Gastrocnemius medialis (tissue), 4 donors: ENCODE measurements around the gene NEK10. TPM values are rescaled to one million over a fixed set of nuclear protein-coding genes. Genes with fewer than 3 reads are reported as not detected.
A peak's percentile ranks its signal among the peaks of the same experiment; 100 is the strongest.

Experiments
- ATAC-seq, 2 donors: fragments of 150-250 bp; one replicate each; pipeline ENCODE4 v1.9.1; 2016
- DNase-seq, 2 donors: peaks; one replicate each; pipeline ENCODE4 v3.0.0-alpha.2; 2019
- H3K27ac ChIP-seq, 4 donors: fragments of 200-600 bp; sonication (generic); 1 replicate in 1 of 4; 2 replicates in 3 of 4; pipeline ENCODE4 v1.5.1; 2016 to 2018; ENCODE audit warnings: mild to moderate bottlenecking in 2 of 4, moderate library complexity in 1 of 4
- H3K27me3 ChIP-seq, 3 donors: fragments of 200-600 bp; sonication (generic) in 2 of 3; 1 replicate in 1 of 3; 2 replicates in 2 of 3; pipeline versions ENCODE4 v1.5.1 to v1.6.0; 2016 to 2019; ENCODE audit warnings: mild to moderate bottlenecking in 1 of 3, moderate library complexity in 1 of 3
- H3K36me3 ChIP-seq, 2 donors: fragments of 200-600 bp; sonication (generic) in 1 of 2; one replicate each; pipeline ENCODE4 v1.5.1; 2017 to 2018
- H3K4me1 ChIP-seq, 2 donors: fragments of 200-600 bp; sonication (generic) in 1 of 2; one replicate each; pipeline ENCODE4 v1.5.1; 2016 to 2017; ENCODE audit warnings: mild to moderate bottlenecking in 2 of 2
- H3K4me3 ChIP-seq, 4 donors: fragments of 200-600 bp; sonication (generic) in 3 of 4; 1 replicate in 1 of 4; 2 replicates in 3 of 4; pipeline ENCODE4 v1.5.1; 2016 to 2019; ENCODE audit warnings: mild to moderate bottlenecking in 2 of 4
- H3K9me3 ChIP-seq, 3 donors: fragments of 200-600 bp; sonication (generic) in 2 of 3; 1 replicate in 1 of 3; 2 replicates in 2 of 3; pipeline ENCODE4 v1.5.1; 2016 to 2019
- CTCF ChIP-seq, 5 experiments: fragments of 450-650 bp in 3 of 5; fragments of 200-600 bp in 2 of 5; sonication (generic) in 2 of 5; IDR thresholded peaks in 4 of 5; conservative IDR thresholded peaks in 1 of 5; 1 replicate in 4 of 5; 2 replicates in 1 of 5; pipeline ENCODE4 v1.5.1; 2016 to 2019; ENCODE audit warnings: antibody characterized with exemption in 5 of 5, mild to moderate bottlenecking in 3 of 5, moderate library complexity in 3 of 5
- POLR2A ChIP-seq, 2 donors: fragments of 450-650 bp; IDR thresholded peaks; one replicate each; pipeline ENCODE4 v1.6.1; 2017; ENCODE audit warnings: antibody characterized with exemption in 2 of 2, mild to moderate bottlenecking in 2 of 2, moderate library complexity in 2 of 2
- in situ Hi-C, 4 donors: fragments of 200-750 bp; cut with MboI; loops; one replicate each; pipeline versions ENCODE4 v1.15.0 to v1.8.0; 2017; ENCODE audit warnings: low sequenced_read_pairs in 4 of 4
- intact Hi-C: fragments of 100-400 bp; cut with DNase I; formaldehyde crosslinking; loops from one replicate; pipeline ENCODE4 v1.15.1; 2023; ENCODE audit warnings: low total_unique reads
- total RNA-seq, 4 donors: library from RNA; depleted of rRNA; stranded (reverse); fragments of >200 nt; gene quantifications; one replicate each; pipeline versions ENCODE4 v1.1.0 to v1.2.3, GENCODE V29; 2016

Gene NEK10
- total RNA-seq, 4 donors from 2014 or later: 3.6 to 12.8 (median 7.5) TPM

DNA sequence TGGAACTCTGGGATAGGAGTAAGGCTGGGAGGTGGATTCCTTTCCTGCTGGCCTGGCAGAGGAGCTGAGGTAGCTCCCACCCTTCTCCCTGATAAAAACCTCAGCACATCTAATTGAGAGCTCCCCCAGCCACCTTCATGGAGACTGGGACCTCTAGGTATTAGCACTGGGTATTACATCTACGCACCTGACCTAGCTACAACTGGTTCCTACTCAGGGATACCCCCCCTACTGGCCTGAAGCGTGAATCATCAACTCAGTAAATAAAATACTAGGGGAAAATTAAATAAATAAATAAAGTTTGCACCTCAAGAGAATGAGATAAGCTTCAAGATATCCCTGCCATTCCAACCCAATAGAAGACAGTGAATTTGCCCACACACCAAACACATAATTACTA is 140.4 kb downstream of the NEK10 start:
- in situ Hi-C loops: no loop called here

GRCh38 chr3:27224197-27224596 is 145.0 kb downstream of the NEK10 start:
- ATAC-seq (peak; percentile 75), DNase-seq (peak; percentile 30 to 35)
- intact Hi-C loops: no loop called here
- H3K27ac ChIP-seq: peak overlapping the region in 3 of 4 donors; percentile 31 to 72 (median 45)
- H3K27me3 ChIP-seq: no peaks in the 10 kb centered on the region
- H3K4me3 ChIP-seq: no peak overlapping the region
- H3K9me3 ChIP-seq: no peaks in the 10 kb centered on the region
- H3K36me3 ChIP-seq: no peaks in the 10 kb centered on the region
- in situ Hi-C loops: no loop called here
- TF ChIP-seq CTCF (IDR thresholded peaks at IDR 0.05 in 4 of 5, conservative IDR thresholded peaks at IDR 0.05 in 1 of 5) (no peak), POLR2A (IDR thresholded peaks at IDR 0.05) (no peak)
- H3K4me1 ChIP-seq: peaks cover 14 to 17% of the 10 kb centered on the region in 2 donors

More for the DNA sequence above, 140.4 kb downstream of the NEK10 start:
- no peak for ATAC-seq
- Histone ChIP-seq H3K9me3 (peaks cover 0 to 13% (median 0%) of the 10 kb centered on the region in 3 donors), H3K27ac (no peak overlapping the region), H3K36me3 (no peaks in the 10 kb centered on the region), H3K4me3 (no peak overlapping the region), H3K27me3 (no peaks in the 10 kb centered on the region), H3K4me1 (peaks cover 8 to 20% of the 10 kb centered on the region in 2 donors)
- intact Hi-C loops: no loop called here
- DNase-seq: no peak
- TF ChIP-seq POLR2A (IDR thresholded peaks at IDR 0.05) (no peak), CTCF (IDR thresholded peaks at IDR 0.05 in 4 of 5, conservative IDR thresholded peaks at IDR 0.05 in 1 of 5) (no peak)

DNA sequence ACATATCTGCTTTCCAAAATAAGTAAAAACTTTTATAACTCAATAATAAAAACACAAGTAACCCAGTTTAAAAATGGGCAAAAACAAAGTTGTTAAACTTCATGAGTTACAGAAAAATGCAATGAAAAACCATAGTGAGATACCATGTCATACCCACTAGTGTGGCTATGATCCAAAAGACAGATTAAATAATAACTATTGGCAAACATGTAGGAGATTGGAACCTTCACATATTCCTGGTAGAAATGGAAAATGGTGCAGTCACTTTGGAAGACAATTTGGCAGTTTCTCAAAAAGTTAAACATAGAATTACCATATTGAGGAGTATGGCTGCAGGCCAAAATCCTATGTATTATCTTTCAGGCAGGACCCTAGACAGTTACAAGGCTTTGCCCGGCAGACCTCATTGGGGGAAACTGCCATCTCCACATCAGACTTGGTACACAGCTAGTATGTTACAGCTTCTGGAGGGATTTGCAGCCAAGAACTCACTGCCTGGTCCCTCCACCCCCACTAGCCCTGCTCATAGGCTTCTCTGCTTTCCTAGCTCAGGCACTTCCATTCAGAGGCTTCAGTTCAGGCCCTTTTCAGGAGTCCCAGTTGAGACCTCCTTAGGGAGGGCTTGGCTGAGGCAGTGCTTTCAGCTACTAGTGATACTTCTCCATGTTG is 147.8 kb downstream of the NEK10 start:
- Histone ChIP-seq H3K9me3 (no peaks in the 10 kb centered on the region), H3K4me3 (no peak overlapping the region), H3K27me3 (no peaks in the 10 kb centered on the region), H3K27ac (no peak overlapping the region), H3K4me1 (peaks cover 14 to 17% of the 10 kb centered on the region in 2 donors), H3K36me3 (no peaks in the 10 kb centered on the region)
- DNase-seq: no peak
- in situ Hi-C loops: no loop called here
- TF ChIP-seq CTCF (IDR thresholded peaks at IDR 0.05 in 4 of 5, conservative IDR thresholded peaks at IDR 0.05 in 1 of 5) (no peak), POLR2A (IDR thresholded peaks at IDR 0.05) (no peak)
- no peak for ATAC-seq
- intact Hi-C loops: no loop called here

DNA sequence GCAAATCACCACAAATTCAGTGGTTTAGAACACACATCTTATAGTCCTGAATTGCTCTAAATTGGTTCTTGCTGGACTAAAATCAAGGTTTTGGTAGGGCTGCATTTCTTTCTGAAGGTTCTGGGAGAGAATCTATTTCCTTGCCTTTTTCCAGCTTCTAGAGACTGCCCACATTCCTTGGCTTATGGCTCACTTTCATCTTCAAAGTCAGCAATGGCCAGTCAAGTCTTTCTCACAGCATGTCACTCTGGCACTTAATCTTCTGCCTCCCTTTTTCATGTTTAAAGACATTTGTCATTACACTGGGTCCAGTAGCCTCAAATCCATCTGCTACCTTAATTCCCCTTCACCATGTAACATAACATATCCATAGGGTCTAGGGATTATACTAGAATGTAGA is 149.0 kb downstream of the NEK10 start:
- Histone ChIP-seq H3K36me3 (no peaks in the 10 kb centered on the region), H3K4me1 (peaks cover 14 to 17% of the 10 kb centered on the region in 2 donors), H3K27me3 (no peaks in the 10 kb centered on the region), H3K4me3 (no peak overlapping the region), H3K27ac (no peak overlapping the region), H3K9me3 (no peaks in the 10 kb centered on the region)
- DNase-seq (no peak), ATAC-seq (no peak)
- in situ Hi-C loops: no loop called here
- TF ChIP-seq POLR2A (IDR thresholded peaks at IDR 0.05) (no peak), CTCF (IDR thresholded peaks at IDR 0.05 in 4 of 5, conservative IDR thresholded peaks at IDR 0.05 in 1 of 5) (no peak)
- intact Hi-C loops: no loop called here
